IMR-90 (cell line): Measurements from ENCODE around the gene ITLN2. TPM values are rescaled to one million over a fixed set of nuclear protein-coding genes. Genes with fewer than 3 reads are reported as not detected.

Experiments used
- ATAC-seq: fragments of 200-7000 bp; cut with Tn5 transposase; 2 replicates; pipeline ENCODE4 v1.9.1; 2020; ENCODE audit warnings: low read depth, mild to moderate bottlenecking, moderate library complexity
- BruUV-seq: library from RNA; stranded (reverse); fragments of 400-500 nt; replicated peaks from 2 replicates; lab custom pipeline; 2021; lab: Mats Ljungman, UMichigan
- CTCF ChIA-PET: fragments of 300-600 bp; formaldehyde crosslinking; extraction: SDS; loops from one replicate; lab custom pipeline; 2021; ENCODE audit warnings: antibody characterized with exemption; lab: Yijun Ruan, JAX
- POLR2A ChIA-PET: fragments of 300-600 bp; sonication (Branson Sonifier 250); formaldehyde crosslinking; loops from one replicate; lab custom pipeline; 2022; ENCODE audit warnings: antibody characterized with exemption; ENCODE audit not compliant: unreplicated experiment; lab: Charles Lee
- DNase-seq: peaks from one replicate; pipeline ENCODE4 v3.0.0; 2013
- H2AFZ ChIP-seq: replicated peaks from 2 replicates; pipeline ENCODE3; 2013; ENCODE audit warnings: low read length, mild to moderate bottlenecking; ENCODE audit not compliant: poor library complexity
- H2AK5ac ChIP-seq: 2 replicates; pipeline ENCODE4 v1.6.1; 2013; ENCODE audit warnings: low read depth, low read length, inconsistent platforms
- H2AK9ac ChIP-seq: replicated peaks from 2 replicates; pipeline ENCODE3; 2013; ENCODE audit warnings: mild to moderate bottlenecking, low read depth, low read length, moderate library complexity; ENCODE audit not compliant: poor library complexity
- H2BK120ac ChIP-seq: 2 replicates; pipeline ENCODE4 v1.6.1; 2013; ENCODE audit warnings: low read depth, low read length, inconsistent platforms
- H2BK15ac ChIP-seq: 3 replicates; pipeline ENCODE4 v1.6.1; 2013; ENCODE audit warnings: low read depth, low read length, inconsistent platforms
- H2BK20ac ChIP-seq: 2 replicates; pipeline ENCODE4 v1.6.1; 2013; ENCODE audit warnings: low read depth, mild to moderate bottlenecking, inconsistent platforms, low read length, moderate library complexity
- H2BK5ac ChIP-seq: 2 replicates; pipeline ENCODE4 v1.6.1; 2013; ENCODE audit warnings: mild to moderate bottlenecking, low read depth, low read length, inconsistent platforms; ENCODE audit not compliant: poor library complexity, severe bottlenecking
- H3K14ac ChIP-seq: replicated peaks from 2 replicates; pipeline ENCODE4 v1.6.1; 2013; ENCODE audit warnings: low read depth, low read length, inconsistent platforms
- H3K18ac ChIP-seq: 2 replicates; pipeline ENCODE4 v1.6.1; 2013; ENCODE audit warnings: low read depth, low read length, control low read depth
- H3K23ac ChIP-seq: 2 replicates; pipeline ENCODE4 v1.6.1; 2013; ENCODE audit warnings: low read depth, low read length, inconsistent platforms
- H3K27ac ChIP-seq: 2 replicates; pipeline ENCODE4 v1.5.1; 2013; ENCODE audit warnings: mild to moderate bottlenecking, control low read depth, low read length; ENCODE audit not compliant: insufficient read depth
- H3K27me3 ChIP-seq: 2 replicates; pipeline ENCODE4 v1.6.1; 2013; ENCODE audit warnings: low read length; ENCODE audit not compliant: control insufficient read depth, insufficient read depth
- H3K36me3 ChIP-seq: 2 replicates; pipeline ENCODE4 v1.6.1; 2013; ENCODE audit warnings: low read length, mixed read lengths; ENCODE audit not compliant: control insufficient read depth, insufficient read depth
- H3K4ac ChIP-seq: 2 replicates; pipeline ENCODE4 v1.6.1; 2013; ENCODE audit warnings: low read depth, low read length, inconsistent platforms
- H3K4me1 ChIP-seq: 2 replicates; pipeline ENCODE4 v1.6.1; 2013; ENCODE audit warnings: low read length, mixed read lengths; ENCODE audit not compliant: control insufficient read depth, insufficient read depth
- H3K4me2 ChIP-seq: 2 replicates; pipeline ENCODE4 v1.6.1; 2013; ENCODE audit warnings: low read depth, mild to moderate bottlenecking, control low read depth, low read length, moderate library complexity
- H3K4me3 ChIP-seq: 2 replicates; pipeline ENCODE4 v1.5.1; 2013; ENCODE audit warnings: low read depth, mild to moderate bottlenecking, control low read depth, low read length, moderate library complexity; ENCODE audit not compliant: insufficient read depth
- H3K56ac ChIP-seq: 2 replicates; pipeline ENCODE4 v1.6.1; 2013; ENCODE audit warnings: low read length, inconsistent platforms; ENCODE audit not compliant: insufficient read depth; ENCODE audit errors: extremely low read depth
- H3K79me1 ChIP-seq, 2 experiments: 2 replicates each; pipeline ENCODE4 v1.6.1; 2013; ENCODE audit warnings: low read length in 2 of 2, inconsistent platforms in 1 of 2, low read depth in 1 of 2
- H3K9ac ChIP-seq: 2 replicates; pipeline ENCODE4 v1.6.1; 2013; ENCODE audit warnings: low read depth, low read length, control low read depth
- H3K9me1 ChIP-seq: 2 replicates; pipeline ENCODE4 v1.6.1; 2013; ENCODE audit warnings: low read length, inconsistent platforms; ENCODE audit not compliant: insufficient read depth
- H3K9me3 ChIP-seq: 2 replicates; pipeline ENCODE4 v1.6.1; 2013; ENCODE audit warnings: low read length; ENCODE audit not compliant: control insufficient read depth, insufficient read depth
- H4K20me1 ChIP-seq: 2 replicates; pipeline ENCODE4 v1.6.1; 2013; ENCODE audit warnings: low read length, inconsistent platforms; ENCODE audit not compliant: insufficient read depth
- H4K5ac ChIP-seq: 2 replicates; pipeline ENCODE4 v1.6.1; 2013; ENCODE audit warnings: mild to moderate bottlenecking, low read depth, low read length, control low read depth
- H4K8ac ChIP-seq, 2 experiments: 2 replicates each; pipeline ENCODE4 v1.6.1; 2013; ENCODE audit warnings: low read depth in 2 of 2, low read length in 2 of 2, control low read depth in 1 of 2, inconsistent platforms in 1 of 2
- H4K91ac ChIP-seq: 2 replicates; pipeline ENCODE4 v1.6.1; 2013; ENCODE audit warnings: low read depth, low read length, inconsistent platforms; ENCODE audit not compliant: insufficient read depth
- CEBPB ChIP-seq: IDR thresholded peaks from 2 replicates; pipeline ENCODE4 v1.6.1; 2012; ENCODE audit warnings: low read depth, low read length, improper control_type of control experiment
- CHD1 ChIP-seq: IDR thresholded peaks from 2 replicates; pipeline ENCODE4 v1.6.1; 2012; ENCODE audit warnings: low read depth, low read length, improper control_type of control experiment
- MAFK ChIP-seq: IDR thresholded peaks from 2 replicates; pipeline ENCODE4 v1.6.1; 2012; ENCODE audit warnings: low read depth, low read length, improper control_type of control experiment
- RCOR1 ChIP-seq: IDR thresholded peaks from 2 replicates; pipeline ENCODE4 v1.6.1; 2012; ENCODE audit warnings: mild to moderate bottlenecking, low read length, improper control_type of control experiment; ENCODE audit not compliant: insufficient replicate concordance
- WGBS, 2 experiments: methylation state at CpG; one replicate each; pipeline versions ENCODE4 v1.1.5 to v1.1.7; 2013; ENCODE audit warnings: missing lambda C conversion rate in 2 of 2; ENCODE audit not compliant: insufficient read length in 1 of 2; ENCODE audit errors: extremely low coverage in 2 of 2; 5-methylcytosine and 5-hydroxymethylcytosine counted together
- dilution Hi-C: fragments of 300-500 bp; cut with HindIII; formaldehyde crosslinking; loops from one replicate; pipeline ENCODE4 v1.14.3; 2018; ENCODE audit warnings: low sequenced_read_pairs; ENCODE audit not compliant: unreplicated experiment
- in situ Hi-C: fragments of 300-500 bp; cut with MboI; formaldehyde crosslinking; loops from 3 replicates; pipeline ENCODE4 v1.14.3; 2019; ENCODE audit warnings: low sequenced_read_pairs, inconsistent platforms, mixed read lengths
- intact Hi-C: fragments of 100-400 bp; cut with micrococcal nuclease; formaldehyde crosslinking; loops from 2 replicates; pipeline ENCODE4 v1.10.0; 2022
- polyA plus RNA-seq, 3 experiments: library from polyadenylated mRNA; depleted of rRNA; stranded (reverse); fragments of >200 nt; gene quantifications; 2 replicates each; pipeline ENCODE4 v1.2.3, GENCODE V29; 2012; ENCODE audit warnings: low replicate concordance in 1 of 3
- total RNA-seq: library from RNA; depleted of rRNA; stranded (reverse); fragments of >200 nt; gene quantifications from 2 replicates; pipeline ENCODE4 v1.2.3, GENCODE V29; 2012

The ITLN2 gene
- total and polyA plus RNA-seq, 2 of the 4 experiments (the other 2 are of a cell fraction): not detected

GRCh38 chr1:160951443-160952128, 3.0 kb downstream of the ITLN2 start (continued):
- no peak for TF ChIP-seq CEBPB

- no CpG with 5 or more reads among the region's 3 CpGs for WGBS, 2 experiments
- BruUV-seq: no TSS peak
- in situ Hi-C loops: no loop called here
Observed at GRCh38 chr1:160950657-160951056, 4.0 kb downstream of the ITLN2 start.

More at GRCh38 chr1:160950657-160951056, 4.0 kb downstream of the ITLN2 start:
- intact Hi-C loops (loop anchor here (1.0 to 2.0 kb wide), 3 partner anchors 115 to 276 kb away; no protein-coding TSS in a partner anchor), dilution Hi-C loops (no loop called here)
- no peak overlapping the region for H3K27ac ChIP-seq
- no peak overlapping the region for H2BK120ac ChIP-seq
- no peak overlapping the region for H3K4me2 ChIP-seq
- H3K4ac ChIP-seq: no peak overlapping the region
- no peak overlapping the region for H4K91ac ChIP-seq
- peaks cover 4% of the 10 kb centered on the region; the same call in 1 of the 2 replicates for H3K27me3 ChIP-seq
- DNase-seq: no peak
- ChIA-PET CTCF (no interaction called here), POLR2A (no interaction called here)
- no peak overlapping the region for H3K4me3 ChIP-seq
- H3K9me1 ChIP-seq: no peaks in the 10 kb centered on the region
- no peak overlapping the region for H4K5ac ChIP-seq
- no peaks in the 10 kb centered on the region for H3K9me3 ChIP-seq
- H3K56ac ChIP-seq: no peak overlapping the region
- H3K9ac ChIP-seq: no peak overlapping the region
- no peak overlapping the region for H2BK5ac ChIP-seq
- TF ChIP-seq CHD1 (no peak), MAFK (no peak), RCOR1 (no peak)
- no peaks in the 10 kb centered on the region for H3K4me1 ChIP-seq
- H4K20me1 ChIP-seq: no peaks in the 10 kb centered on the region
- ATAC-seq: no peak
- H2AK9ac ChIP-seq: no peak overlapping the region
- no peak overlapping the region for H2BK20ac ChIP-seq
- no peak overlapping the region for H3K18ac ChIP-seq
- H3K23ac ChIP-seq: no peak overlapping the region
- no peak overlapping the region for H4K8ac ChIP-seq
- H3K36me3 ChIP-seq: no peaks in the 10 kb centered on the region
- no peak overlapping the region for H2BK15ac ChIP-seq
- no peaks in the 10 kb centered on the region for H3K79me1 ChIP-seq
- no peak overlapping the region for H2AK5ac ChIP-seq
- no peak overlapping the region for H3K14ac ChIP-seq
- H2AFZ ChIP-seq: no peak overlapping the region
